ENCODE measurements around the gene PTGFRN. TPM values are rescaled to one million over a fixed set of nuclear protein-coding genes. Genes with fewer than 3 reads are reported as not detected.

Gene PTGFRN
- total and polyA plus RNA-seq, 9 of the 15 experiments (the other 6 are each of a cell fraction or from before 2014, with no cell fraction given), result 17.3 to 33.1 (median 25.7) TPM

GRCh38 chr1:116934586-116935207 lies 25.0 kb downstream of the PTGFRN start:
- peaks cover 11 to 34% of the 10 kb centered on the region in 2 experiments for H3K4me1 ChIP-seq (replicated peaks in 1 of 2; ENCODE audit: control insufficient read depth in 2 of 2, insufficient read depth in 2 of 2, low read length in 2 of 2)
- no TSS peak for BruUV-seq (replicated peaks)
- no peaks in the 10 kb centered on the region for H3K9me1 ChIP-seq (ENCODE audit: control insufficient read depth, insufficient read depth, low read length)
- no peak overlapping the region for H3K27ac ChIP-seq (ENCODE audit: extremely low read depth, low read depth, low read length)
- ATAC-seq (peak; percentile 81), FAIRE-seq (no peak), DNase-seq (ENCODE audit: extremely low read depth in 1 of 4, low spot score in 3 of 4) (peak; percentile 41 to 60 (median 54))
- H3K4me2 ChIP-seq (ENCODE audit: insufficient read depth, low read length), result no peak overlapping the region; the same call in 1 of the 2 replicates
- WGBS (ENCODE audit: insufficient coverage, low coverage, missing lambda C conversion rate), result 33% methylated on average over 3 of the region's 3 CpGs
- peaks cover 17% of the 10 kb centered on the region; the same call in 2 of the 3 replicates for H3K36me3 ChIP-seq (ENCODE audit: control insufficient read depth, insufficient read depth, low read length)
- intact Hi-C loops (cut with micrococcal nuclease) (loop anchor here (10.0 kb wide), 1 partner anchor 120 kb away; no protein-coding TSS in a partner anchor), in situ Hi-C loops (cut with MboI) (loop anchor here (10.0 kb wide), 1 partner anchor 200 kb away; no protein-coding TSS in a partner anchor)
- H3K9me3 ChIP-seq (replicated peaks; ENCODE audit: control insufficient read depth, insufficient read depth, low read depth, low read length), result no peaks in the 10 kb centered on the region
- no peak overlapping the region for H2AFZ ChIP-seq (ENCODE audit: low read depth, low read length)
- ChIA-PET CTCF (ENCODE audit: low intra/inter-chr PET ratio) (interaction anchor here (1.5 kb wide), 1 partner anchor 198 kb away, joined by 4 read pairs; no protein-coding TSS in a partner anchor), POLR2A (interaction anchor here (0.6 to 1.2 kb wide), 5 partner anchors 9 to 159 kb away, joined by 3 to 13 read pairs (median 3); no protein-coding TSS in a partner anchor)
- no peaks in the 10 kb centered on the region for H3K27me3 ChIP-seq (ENCODE audit: control insufficient read depth in 2 of 2, insufficient read depth in 2 of 2, low read length in 2 of 2)
- H4K20me1 ChIP-seq (replicated peaks; ENCODE audit: control insufficient read depth, insufficient read depth, low read length), result no peaks in the 10 kb centered on the region; the same call in 1 of the 2 replicates
- no peak overlapping the region for H3K9ac ChIP-seq (ENCODE audit: insufficient read depth in 1 of 2, low read depth in 2 of 2, low read length in 2 of 2)
- no peak overlapping the region for H3K4me3 ChIP-seq
- H3K79me2 ChIP-seq (ENCODE audit: control insufficient read depth, insufficient read depth, low read length), result 0 out of 3 replicates have a peak, but pooled peaks cover 2% of the 10 kb centered on the region
- TF ChIP-seq SMAD3 (CRISPR knock-in tag; conservative IDR thresholded peaks at IDR 0.05) (no peak), PYGO2 (tag; IDR thresholded peaks at IDR 0.05) (no peak), CTCF (IDR thresholded peaks at IDR 0.05 in 2 of 3, conservative IDR thresholded peaks at IDR 0.05 in 1 of 3; ENCODE audit: insufficient read depth in 2 of 3, low read depth in 1 of 3, low read length in 3 of 3) (peak; percentile 23 to 68 (median 65); a peak in 5 of 6 replicates), ZNF354B (CRISPR knock-in tag; IDR thresholded peaks at IDR 0.05) (peak; percentile 60; the same call in 1 of the 2 replicates), ZBTB11 (CRISPR knock-in tag; IDR thresholded peaks at IDR 0.05) (no peak), XRCC4 (IDR thresholded peaks at IDR 0.05; ENCODE audit: extremely low read depth, insufficient read depth, insufficient read length) (no peak), ZNF584 (CRISPR knock-in tag; IDR thresholded peaks at IDR 0.05; ENCODE audit: low read depth) (no peak), ATF7 (IDR thresholded peaks at IDR 0.05) (peak; percentile 60; the same call in 1 of the 2 replicates), CEBPG (CRISPR knock-in tag; IDR thresholded peaks at IDR 0.05) (peak; percentile 53; the same call in 1 of the 2 replicates), CEBPG (tag; conservative IDR thresholded peaks at IDR 0.05 in 1 of 2, IDR thresholded peaks at IDR 0.05 in 1 of 2) (peak; percentile 68 to 79), ZNF76 (CRISPR knock-in tag; IDR thresholded peaks at IDR 0.05; ENCODE audit: borderline replicate concordance) (no peak), ZNF589 (CRISPR knock-in tag; IDR thresholded peaks at IDR 0.05; ENCODE audit: low read depth) (no peak), DEAF1 (CRISPR knock-in tag; IDR thresholded peaks at IDR 0.05) (0 out of 2 replicates have a peak, but pooled peaks have one; percentile 30)
